NOMO-1 (cell line): Measurements from ENCODE around the gene IL1RAP.
"Not testable (repeated sequence)": the region's sequence is repeated elsewhere in the genome, so short reads cannot be mapped to it uniquely, and the experiment has no call there.

ENCODE experiments used
- DNase-seq, 2 experiments: peaks; one replicate each; lab custom pipeline; 2025; ENCODE audit not compliant: unreplicated experiment in 2 of 2; lab: John Stamatoyannopoulos, UW

The IL1RAP gene

GRCh38 chr3:190506271-190506670 lies 7.6 kb upstream of the IL1RAP start:
- no peak for DNase-seq

GRCh38 chr3:190512666-190513065 lies 1.2 kb upstream of the IL1RAP start:
- no peak for DNase-seq

GRCh38 chr3:190514413-190515153 lies 698 bp downstream of the IL1RAP start:
- peak; percentile 55 to 67 for DNase-seq

- DNase-seq = no peak
These were observed 2.5 kb downstream of the IL1RAP start for GRCh38 chr3:190516416-190516815.

GRCh38 chr3:190517687-190518086 lies 3.8 kb downstream of the IL1RAP start:
- DNase-seq = peak; percentile 28 to 71

- not testable (repeated sequence) for DNase-seq
These were observed 4.6 kb downstream of the IL1RAP start for GRCh38 chr3:190518531-190518930.

- DNase-seq = no peak
These were observed 6.0 kb downstream of the IL1RAP start for GRCh38 chr3:190519886-190520285.

- DNase-seq = no peak
These were observed 8.1 kb downstream of the IL1RAP start for GRCh38 chr3:190521998-190522397.

- DNase-seq = no peak
These were observed 8.8 kb downstream of the IL1RAP start for GRCh38 chr3:190522621-190523222.

GRCh38 chr3:190524942-190525341 lies 11.1 kb downstream of the IL1RAP start:
- DNase-seq = no peak

GRCh38 chr3:190525634-190526033 lies 11.7 kb downstream of the IL1RAP start:
- no peak for DNase-seq

GRCh38 chr3:190526787-190527762 lies 13.2 kb downstream of the IL1RAP start:
- peak in 1 of 2 experiments; percentile 13 for DNase-seq

- DNase-seq = peak; percentile 29 to 71
These were observed 14.8 kb downstream of the IL1RAP start for GRCh38 chr3:190528706-190529105.

- no peak for DNase-seq
These were observed 17.5 kb downstream of the IL1RAP start for GRCh38 chr3:190531406-190531805.

GRCh38 chr3:190532731-190533203 lies 18.9 kb downstream of the IL1RAP start:
- DNase-seq = peak in 1 of 2 experiments; percentile 9

GRCh38 chr3:190533511-190534281 lies 19.8 kb downstream of the IL1RAP start:
- DNase-seq = no peak

GRCh38 chr3:190534386-190534785 lies 20.5 kb downstream of the IL1RAP start:
- DNase-seq = no peak

GRCh38 chr3:190534986-190535385 lies 21.1 kb downstream of the IL1RAP start:
- no peak for DNase-seq

GRCh38 chr3:190537146-190537545 lies 23.3 kb downstream of the IL1RAP start:
- no peak for DNase-seq

- no peak for DNase-seq
These were observed 24.4 kb downstream of the IL1RAP start for GRCh38 chr3:190538288-190538687.
